H1 (cell line): ENCODE measurements around the gene SEC11A. TPM values are rescaled to one million over a fixed set of nuclear protein-coding genes. Genes with fewer than 3 reads are reported as not detected.

Experiments used
- CTCF ChIA-PET: fragments of 300-600 bp; sonication (Branson Sonifier 250); formaldehyde crosslinking; loops from one replicate; lab custom pipeline; 2021; ENCODE audit not compliant: partially characterized antibody; lab: Charles Lee
- POLR2A ChIA-PET: fragments of 300-600 bp; sonication (Branson Sonifier 250); formaldehyde crosslinking; loops from one replicate; lab custom pipeline; 2021; ENCODE audit warnings: inconsistent platforms; ENCODE audit not compliant: partially characterized antibody; lab: Charles Lee
- DNase-seq, 2 experiments: peaks; one replicate each; pipeline versions ENCODE4 v3.0.0 to v3.0.0-alpha.2; 2010 to 2022; ENCODE audit warnings: low spot score in 2 of 2, low read depth in 1 of 2, mixed read lengths in 1 of 2
- FAIRE-seq: peaks from 2 replicates; lab custom pipeline; 2011; peaks lifted over from hg19 to GRCh38; lab: Jason Lieb, UNC
- H2AFZ ChIP-seq: 2 replicates; pipeline ENCODE4 v1.8.1; 2012; ENCODE audit warnings: low read length, inconsistent platforms
- H2AK5ac ChIP-seq: 2 replicates; pipeline ENCODE4 v1.6.1; 2013; ENCODE audit warnings: low read depth, low read length
- H2BK120ac ChIP-seq: replicated peaks from 2 replicates; pipeline ENCODE3; 2013; ENCODE audit warnings: low read depth, low read length, inconsistent platforms
- H2BK12ac ChIP-seq: 2 replicates; pipeline ENCODE4 v1.6.1; 2013; ENCODE audit warnings: low read depth, low read length
- H2BK15ac ChIP-seq: 2 replicates; pipeline ENCODE4 v1.6.1; 2013; ENCODE audit warnings: low read length
- H2BK20ac ChIP-seq: 2 replicates; pipeline ENCODE4 v1.6.1; 2013; ENCODE audit warnings: low read length
- H2BK5ac ChIP-seq: 2 replicates; pipeline ENCODE4 v1.6.1; 2013; ENCODE audit warnings: low read depth, low read length
- H3K14ac ChIP-seq: 2 replicates; pipeline ENCODE4 v1.6.1; 2013; ENCODE audit warnings: inconsistent platforms; ENCODE audit not compliant: insufficient read length
- H3K18ac ChIP-seq: 2 replicates; pipeline ENCODE4 v1.6.1; 2013; ENCODE audit warnings: low read length; ENCODE audit errors: extremely low read depth
- H3K23ac ChIP-seq: 2 replicates; pipeline ENCODE4 v1.6.1; 2013; ENCODE audit warnings: inconsistent platforms; ENCODE audit not compliant: insufficient read length
- H3K23me2 ChIP-seq: 2 replicates; pipeline ENCODE4 v1.6.1; 2013; ENCODE audit warnings: low read depth, low read length
- H3K27ac ChIP-seq: 2 replicates; pipeline ENCODE4 v1.6.1; 2011; ENCODE audit warnings: low read depth, low read length, inconsistent platforms
- H3K27me3 ChIP-seq, 4 experiments: replicated peaks in 1 of 4; 1 replicate in 1 of 4; 2 replicates in 3 of 4; pipeline versions ENCODE4 v1.6.1 to v1.8.1; 2011 to 2013; ENCODE audit warnings: low read length in 3 of 4, mild to moderate bottlenecking in 3 of 4, inconsistent platforms in 2 of 4, mixed read lengths in 2 of 4, moderate library complexity in 1 of 4; ENCODE audit not compliant: control insufficient read depth in 3 of 4, insufficient read depth in 3 of 4; ENCODE audit errors: extremely low read depth in 1 of 4
- H3K36me3 ChIP-seq, 4 experiments: 2 replicates each; pipeline versions ENCODE4 v1.6.1 to v1.8.1; 2011 to 2013; ENCODE audit warnings: mild to moderate bottlenecking in 4 of 4, low read length in 3 of 4, moderate library complexity in 2 of 4, control low read depth in 1 of 4, inconsistent platforms in 1 of 4; ENCODE audit not compliant: insufficient read depth in 4 of 4, control insufficient read depth in 2 of 4
- H3K4ac ChIP-seq: replicated peaks from 2 replicates; pipeline ENCODE3; 2013; ENCODE audit warnings: low read length, low read depth, mixed read lengths, inconsistent platforms; ENCODE audit not compliant: insufficient read length
- H3K4me1 ChIP-seq, 4 experiments: replicated peaks in 1 of 4; 1 replicate in 1 of 4; 2 replicates in 3 of 4; pipeline versions ENCODE4 v1.6.1 to v1.8.1; 2011 to 2013; ENCODE audit warnings: low read length in 3 of 4, inconsistent platforms in 2 of 4, mixed read lengths in 1 of 4; ENCODE audit not compliant: insufficient read depth in 4 of 4, control insufficient read depth in 3 of 4
- H3K4me2 ChIP-seq, 2 experiments: 2 replicates each; pipeline versions ENCODE4 v1.6.1 to v1.8.1; 2011 to 2013; ENCODE audit warnings: low read depth in 2 of 2, low read length in 2 of 2, control low read depth in 1 of 2, inconsistent platforms in 1 of 2, mild to moderate bottlenecking in 1 of 2; ENCODE audit not compliant: insufficient read depth in 1 of 2
- H3K4me3 ChIP-seq, 4 experiments: fragments of 200-600, 300-600 bp in 1 of 4; sonication (generic), shearing (Covaris generic), sonication (Bioruptor Twin) in 1 of 4; 2 replicates each; pipeline versions ENCODE4 v1.5.1 to v1.8.1; 2011 to 2016; ENCODE audit warnings: low read length in 4 of 4, low read depth in 3 of 4, control low read depth in 2 of 4, inconsistent platforms in 2 of 4, mild to moderate bottlenecking in 2 of 4, mixed read lengths in 1 of 4, moderate library complexity in 1 of 4; ENCODE audit not compliant: insufficient read depth in 2 of 4; ENCODE audit errors: extremely low read depth in 1 of 4
- H3K56ac ChIP-seq: replicated peaks from 2 replicates; pipeline ENCODE3; 2013; ENCODE audit warnings: low read depth, mild to moderate bottlenecking, mixed read lengths, low read length, inconsistent platforms; ENCODE audit not compliant: insufficient read length
- H3K79me1 ChIP-seq: 2 replicates; pipeline ENCODE4 v1.6.1; 2013; ENCODE audit warnings: low read depth, low read length, control low read depth
- H3K79me2 ChIP-seq, 2 experiments: 2 replicates each; pipeline versions ENCODE4 v1.6.1 to v1.8.1; 2012 to 2013; ENCODE audit warnings: low read length in 2 of 2, mild to moderate bottlenecking in 2 of 2, inconsistent platforms in 1 of 2; ENCODE audit not compliant: insufficient read depth in 2 of 2, control insufficient read depth in 1 of 2
- H3K9ac ChIP-seq, 4 experiments: replicated peaks in 1 of 4; 1 replicate in 1 of 4; 2 replicates in 3 of 4; pipeline versions ENCODE4 v1.6.1 to v1.8.1; 2011 to 2013; ENCODE audit warnings: low read depth in 3 of 4, low read length in 3 of 4, control low read depth in 2 of 4, mild to moderate bottlenecking in 2 of 4, moderate library complexity in 2 of 4, inconsistent platforms in 1 of 4; ENCODE audit errors: extremely low read depth in 1 of 4
- H3K9me3 ChIP-seq, 2 experiments: 2 replicates each; pipeline versions ENCODE4 v1.6.1 to v1.8.1; 2012 to 2013; ENCODE audit warnings: mild to moderate bottlenecking in 2 of 2, moderate library complexity in 2 of 2, control low read depth in 1 of 2, inconsistent platforms in 1 of 2, low read depth in 1 of 2, low read length in 1 of 2, mixed read lengths in 1 of 2; ENCODE audit not compliant: insufficient read depth in 2 of 2
- H4K20me1 ChIP-seq, 2 experiments: replicated peaks in 1 of 2; 2 replicates each; pipeline versions ENCODE3 to v1.8.1; 2011 to 2013; ENCODE audit warnings: inconsistent platforms in 2 of 2, low read length in 2 of 2, mild to moderate bottlenecking in 1 of 2; ENCODE audit not compliant: insufficient read depth in 2 of 2, control insufficient read depth in 1 of 2
- H4K5ac ChIP-seq: 2 replicates; pipeline ENCODE4 v1.6.1; 2013; ENCODE audit warnings: low read length, low read depth, mixed read lengths, inconsistent platforms; ENCODE audit not compliant: insufficient read length
- H4K8ac ChIP-seq: 2 replicates; pipeline ENCODE4 v1.8.0; 2013; ENCODE audit warnings: mild to moderate bottlenecking, moderate library complexity, low read length, inconsistent platforms; ENCODE audit not compliant: insufficient read depth; ENCODE audit errors: extremely low read depth
- H4K91ac ChIP-seq: replicated peaks from 2 replicates; pipeline ENCODE3; 2013; ENCODE audit warnings: low read length, mixed read lengths, inconsistent platforms; ENCODE audit not compliant: insufficient read length
- CBX5 ChIP-seq: fragments of 300-800, 300-1000 bp; sonication (generic); IDR thresholded peaks from 2 replicates; pipeline ENCODE4 v1.7.1; 2016; ENCODE audit warnings: antibody characterized with exemption, low read length, low read depth
- HDAC6 ChIP-seq: IDR thresholded peaks from one replicate; pipeline ENCODE4 v1.7.1; 2012; ENCODE audit warnings: low read depth, mild to moderate bottlenecking, inconsistent platforms, low read length, moderate library complexity
- POLR2AphosphoS5 ChIP-seq: IDR thresholded peaks from 2 replicates; pipeline ENCODE4 v1.6.1; 2011; ENCODE audit warnings: low read depth, low read length
- WGBS, 2 experiments: shearing (Covaris generic) in 1 of 2; methylation state at CpG; one replicate each; pipeline versions ENCODE4 v1.1.6 to v1.1.7; 2013 to 2015; ENCODE audit warnings: low lambda C conversion rate in 2 of 2, mixed read lengths in 2 of 2, inconsistent platforms in 1 of 2, low coverage in 1 of 2, missing lambda C conversion rate in 1 of 2; ENCODE audit not compliant: insufficient replicate concordance in 2 of 2, insufficient coverage in 1 of 2, insufficient read length in 1 of 2; ENCODE audit errors: extremely low coverage in 1 of 2, missing lambda C conversion rate in 1 of 2; 5-methylcytosine and 5-hydroxymethylcytosine counted together
- polyA plus RNA-seq, 7 experiments: library from polyadenylated mRNA; depleted of rRNA in 3 of 7; stranded (reverse) in 5 of 7; unstranded in 2 of 7; fragments of >200 nt in 5 of 7; fragments of 200-250 nt in 2 of 7; gene quantifications; 1 replicate in 5 of 7; 2 replicates in 1 of 7; 4 replicates in 1 of 7; pipeline versions ENCODE4 v1.2.1 to v1.2.3, GENCODE V29; 2011 to 2013; ENCODE audit warnings: missing spikeins in 2 of 7, mixed read lengths in 2 of 7
- total RNA-seq: library from RNA; stranded (reverse); fragmentation: NEBNext Ultra II Directional; extraction: Animal tissue kit (Norgen Biotek cat#: 25700); gene quantifications from 2 replicates; pipeline ENCODE4 v1.2.1, GENCODE V29; 2021

Gene SEC11A
- total and polyA plus RNA-seq, 2 of the 8 experiments (the other 6 are each of a cell fraction or from before 2014, with no cell fraction given), result 268 to 316 TPM

DNA sequence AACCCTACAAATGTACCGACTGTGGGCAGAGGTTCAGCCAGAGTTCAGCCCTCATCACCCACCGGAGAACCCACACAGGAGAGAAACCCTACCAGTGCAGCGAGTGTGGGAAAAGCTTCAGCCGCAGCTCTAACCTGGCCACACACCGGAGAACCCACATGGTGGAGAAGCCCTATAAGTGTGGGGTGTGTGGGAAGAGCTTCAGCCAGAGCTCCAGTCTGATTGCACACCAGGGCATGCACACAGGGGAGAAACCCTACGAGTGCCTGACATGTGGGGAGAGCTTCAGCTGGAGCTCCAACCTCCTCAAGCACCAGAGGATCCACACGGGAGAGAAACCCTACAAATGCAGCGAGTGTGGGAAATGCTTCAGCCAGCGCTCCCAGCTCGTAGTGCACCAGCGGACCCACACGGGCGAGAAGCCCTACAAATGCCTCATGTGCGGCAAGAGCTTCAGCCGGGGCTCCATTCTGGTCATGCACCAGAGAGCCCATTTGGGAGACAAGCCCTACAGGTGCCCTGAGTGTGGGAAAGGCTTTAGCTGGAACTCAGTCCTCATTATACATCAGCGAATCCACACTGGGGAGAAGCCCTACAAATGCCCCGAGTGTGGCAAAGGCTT lies 94.5 kb downstream of the SEC11A start:
- H2BK12ac ChIP-seq, result no peak overlapping the region
- no peak overlapping the region for H3K9ac ChIP-seq
- DNase-seq, result no peak
- peaks cover 6% of the 10 kb centered on the region for H3K79me1 ChIP-seq
- H3K79me2 ChIP-seq, result peaks cover 3 to 31% of the 10 kb centered on the region in 2 experiments; a peak in 3 of 4 replicates
- peaks cover 22 to 47% (median 24%) of the 10 kb centered on the region in 4 experiments for H3K36me3 ChIP-seq
- CTCF ChIA-PET, result interaction anchor here (0.7 to 6.2 kb wide), 9 partner anchors 8 to 35 kb away, joined by 3 to 51 read pairs (median 6); partner anchors contain the start of gene ZSCAN2
- H2AK5ac ChIP-seq, result no peak overlapping the region
- H3K9me3 ChIP-seq, result peaks cover 31 to 38% of the 10 kb centered on the region in 2 experiments
- no peak overlapping the region for H4K5ac ChIP-seq
- no peak overlapping the region for H3K14ac ChIP-seq
- POLR2A ChIA-PET, result interaction anchor here (0.8 to 12.3 kb wide), 7 partner anchors 9 to 32 kb away, joined by 4 to 176 read pairs (median 6); partner anchors contain the start of genes WDR73 and ZSCAN2
- no peak overlapping the region for H2BK120ac ChIP-seq
- H2AFZ ChIP-seq, result no peak overlapping the region
- H3K4me1 ChIP-seq, result no peaks in the 10 kb centered on the region
- no peak overlapping the region for H4K91ac ChIP-seq
- no peak overlapping the region for H2BK15ac ChIP-seq
- no peaks in the 10 kb centered on the region for H3K23me2 ChIP-seq
- no peak overlapping the region for H3K23ac ChIP-seq
- no peak overlapping the region for H3K4ac ChIP-seq
- H2BK5ac ChIP-seq, result no peak overlapping the region
- H3K56ac ChIP-seq, result no peak overlapping the region
- H3K4me3 ChIP-seq, result peak overlapping the region in 1 of 4 experiments; percentile 2; a peak in 2 of 8 replicates
- H4K8ac ChIP-seq, result no peak overlapping the region
- no peak overlapping the region for H3K18ac ChIP-seq
- TF ChIP-seq HDAC6 (no peak), CBX5 (0 out of 2 replicates have a peak, but pooled peaks have one; percentile 26), POLR2AphosphoS5 (0 out of 2 replicates have a peak, but pooled peaks have one; percentile 21)
- no peak overlapping the region for H3K27ac ChIP-seq
- no peak overlapping the region for H3K4me2 ChIP-seq
- WGBS, 2 experiments, result 93% methylated on average over 16 of the region's 17 CpGs; no CpG with 5 or more reads in 1 of the 2 experiments
- no peak for FAIRE-seq
- H4K20me1 ChIP-seq, result peaks cover 0 to 5% of the 10 kb centered on the region in 2 experiments
- H2BK20ac ChIP-seq, result no peak overlapping the region
- H3K27me3 ChIP-seq, result no peaks in the 10 kb centered on the region; a peak in 1 of 7 replicates
